Suprapubic skin (tissue), 4 donors: ENCODE data around the gene CACNA1G. TPM values are rescaled to one million over a fixed set of nuclear protein-coding genes. Genes with fewer than 3 reads are reported as not detected.

ENCODE experiments used
- DNase-seq, 2 donors: peaks; one replicate each; pipeline ENCODE4 v3.0.0-alpha.2; 2019; ENCODE audit warnings: low spot score in 2 of 2
- H3K27ac ChIP-seq: fragments of 200-600 bp; sonication (generic); one replicate; pipeline ENCODE4 v1.5.1; 2019
- H3K27me3 ChIP-seq: fragments of 200-600 bp; sonication (generic); one replicate; pipeline ENCODE4 v1.5.1; 2019
- H3K36me3 ChIP-seq: fragments of 200-600 bp; sonication (generic); one replicate; pipeline ENCODE4 v1.5.1; 2019
- H3K4me1 ChIP-seq: fragments of 200-600 bp; sonication (generic); one replicate; pipeline ENCODE4 v1.5.1; 2019
- H3K4me3 ChIP-seq: fragments of 200-600 bp; sonication (generic); one replicate; pipeline ENCODE4 v1.5.1; 2019; ENCODE audit warnings: mild to moderate bottlenecking
- H3K9me3 ChIP-seq: fragments of 200-600 bp; sonication (generic); one replicate; pipeline ENCODE4 v1.5.1; 2019
- EP300 ChIP-seq: sonication (generic); formaldehyde crosslinking; IDR thresholded peaks from one replicate; pipeline ENCODE4 v1.6.1; 2017; ENCODE audit warnings: antibody characterized with exemption
- POLR2A ChIP-seq, 2 donors: fragments of 450-650 bp; IDR thresholded peaks; one replicate each; pipeline ENCODE4 v1.6.1; 2017; ENCODE audit warnings: antibody characterized with exemption in 2 of 2, mild to moderate bottlenecking in 2 of 2, moderate library complexity in 2 of 2
- POLR2AphosphoS5 ChIP-seq, 3 donors: sonication (generic); formaldehyde crosslinking; IDR thresholded peaks; one replicate each; pipeline ENCODE4 v1.6.1; 2017; ENCODE audit warnings: antibody characterized with exemption in 3 of 3
- WGBS: methylation state at CpG from one replicate; pipeline ENCODE4 v1.1.5; 2018; 5-methylcytosine and 5-hydroxymethylcytosine counted together
- total RNA-seq, 4 donors: library from RNA; depleted of rRNA; stranded (reverse); fragments of >200 nt; gene quantifications; one replicate each; pipeline ENCODE4 v1.1.0, GENCODE V29; 2016
- TF ChIP-seq, protein P1 (sequence below), 2 donors: fragments of 200-600 bp in 1 of 2; fragments of 450-650 bp in 1 of 2; sonication (generic) in 1 of 2; IDR thresholded peaks; one replicate each; pipeline ENCODE4 v1.5.1; 2016 to 2019; ENCODE audit warnings: antibody characterized with exemption in 2 of 2, mild to moderate bottlenecking in 1 of 2, moderate library complexity in 1 of 2

CACNA1G gene
- total RNA-seq, 4 donors from 2014 or later: 1.1 to 9.9 (median 2.7) TPM

DNA sequence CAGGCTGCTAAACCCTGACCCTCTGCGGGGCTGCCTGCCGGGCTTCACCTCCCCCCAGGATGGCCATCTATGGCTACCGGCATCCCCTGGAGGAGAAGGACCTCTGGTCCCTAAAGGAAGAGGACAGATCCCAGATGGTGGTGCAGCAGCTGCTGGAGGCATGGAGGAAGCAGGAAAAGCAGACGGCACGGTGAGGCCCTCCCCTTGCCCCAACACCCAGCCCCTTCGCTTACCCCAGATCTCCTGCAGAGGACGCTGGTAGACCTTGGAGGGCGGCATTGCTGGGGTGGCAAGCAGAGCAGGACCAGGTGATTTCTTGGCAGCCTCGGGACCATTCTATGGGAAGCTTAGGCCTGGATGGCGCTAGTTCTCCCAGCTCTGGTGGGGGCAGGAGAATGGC is 98.7 kb downstream of the CACNA1G start:
- 90% methylated on average over 8 of the region's 10 CpGs for WGBS
- Histone ChIP-seq H3K4me3 (no peak overlapping the region), H3K36me3 (no peaks in the 10 kb centered on the region), H3K4me1 (peaks cover 40% of the 10 kb centered on the region), H3K27ac (no peak overlapping the region), H3K27me3 (no peaks in the 10 kb centered on the region), H3K9me3 (no peaks in the 10 kb centered on the region)
- TF ChIP-seq EP300 (no peak), POLR2A (IDR thresholded peaks at IDR 0.05) (no peak), POLR2AphosphoS5 (IDR thresholded peaks at IDR 0.05) (no peak)
- TF ChIP-seq, protein P1, sequence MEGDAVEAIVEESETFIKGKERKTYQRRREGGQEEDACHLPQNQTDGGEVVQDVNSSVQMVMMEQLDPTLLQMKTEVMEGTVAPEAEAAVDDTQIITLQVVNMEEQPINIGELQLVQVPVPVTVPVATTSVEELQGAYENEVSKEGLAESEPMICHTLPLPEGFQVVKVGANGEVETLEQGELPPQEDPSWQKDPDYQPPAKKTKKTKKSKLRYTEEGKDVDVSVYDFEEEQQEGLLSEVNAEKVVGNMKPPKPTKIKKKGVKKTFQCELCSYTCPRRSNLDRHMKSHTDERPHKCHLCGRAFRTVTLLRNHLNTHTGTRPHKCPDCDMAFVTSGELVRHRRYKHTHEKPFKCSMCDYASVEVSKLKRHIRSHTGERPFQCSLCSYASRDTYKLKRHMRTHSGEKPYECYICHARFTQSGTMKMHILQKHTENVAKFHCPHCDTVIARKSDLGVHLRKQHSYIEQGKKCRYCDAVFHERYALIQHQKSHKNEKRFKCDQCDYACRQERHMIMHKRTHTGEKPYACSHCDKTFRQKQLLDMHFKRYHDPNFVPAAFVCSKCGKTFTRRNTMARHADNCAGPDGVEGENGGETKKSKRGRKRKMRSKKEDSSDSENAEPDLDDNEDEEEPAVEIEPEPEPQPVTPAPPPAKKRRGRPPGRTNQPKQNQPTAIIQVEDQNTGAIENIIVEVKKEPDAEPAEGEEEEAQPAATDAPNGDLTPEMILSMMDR (IDR thresholded peaks at IDR 0.05): no peak
- no peak for DNase-seq

DNA sequence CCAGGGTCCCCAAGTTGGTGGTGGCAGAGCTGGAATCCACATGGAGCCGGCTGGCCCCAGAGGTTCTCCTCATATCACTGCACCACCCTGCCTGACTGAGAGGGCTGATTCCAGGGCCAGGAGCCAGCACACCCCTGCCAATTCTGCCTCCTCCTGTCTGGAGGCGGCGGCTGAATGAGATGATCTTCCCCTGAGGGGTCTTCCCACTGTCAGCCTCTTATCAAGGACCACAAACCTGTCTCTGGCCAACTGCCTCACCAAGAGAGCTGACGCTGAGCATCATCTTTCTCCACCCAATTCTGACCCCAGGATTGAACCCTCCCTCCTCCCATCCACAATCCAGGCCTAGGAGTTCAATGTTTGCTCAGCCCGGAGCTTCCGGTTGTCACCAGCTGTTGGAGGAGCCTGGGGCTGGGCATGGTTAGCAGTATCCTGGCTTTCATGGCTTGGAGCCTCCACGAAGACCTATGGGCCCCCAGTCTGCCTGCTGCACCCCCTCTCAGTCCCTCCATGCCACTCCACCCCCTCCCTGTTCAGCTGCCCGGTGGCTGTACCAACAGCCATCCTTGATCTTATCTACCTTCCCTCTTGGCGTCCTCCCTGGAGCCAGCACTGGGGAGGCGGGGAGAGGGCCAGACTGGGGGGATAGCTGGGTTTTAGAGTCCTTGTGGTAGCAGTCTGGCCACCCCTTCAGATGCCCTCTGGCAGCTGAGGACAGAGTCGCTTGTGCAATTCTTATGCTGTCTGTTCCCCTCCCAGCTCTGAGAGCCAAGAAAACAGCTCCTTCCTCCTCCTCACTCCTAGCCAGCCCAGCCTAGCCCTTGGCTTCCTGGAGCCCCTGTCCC is 99.7 kb downstream of the CACNA1G start:
- Histone ChIP-seq H3K36me3 (no peaks in the 10 kb centered on the region), H3K27me3 (no peaks in the 10 kb centered on the region), H3K4me3 (no peak overlapping the region), H3K9me3 (no peaks in the 10 kb centered on the region), H3K27ac (no peak overlapping the region), H3K4me1 (peaks cover 40% of the 10 kb centered on the region)
- WGBS: 32% methylated on average over 9 of the region's 11 CpGs
- no peak for DNase-seq
- TF ChIP-seq POLR2AphosphoS5 (IDR thresholded peaks at IDR 0.05): no peak
- TF ChIP-seq, protein P1 (IDR thresholded peaks at IDR 0.05): no peak
- TF ChIP-seq EP300: no peak

DNA sequence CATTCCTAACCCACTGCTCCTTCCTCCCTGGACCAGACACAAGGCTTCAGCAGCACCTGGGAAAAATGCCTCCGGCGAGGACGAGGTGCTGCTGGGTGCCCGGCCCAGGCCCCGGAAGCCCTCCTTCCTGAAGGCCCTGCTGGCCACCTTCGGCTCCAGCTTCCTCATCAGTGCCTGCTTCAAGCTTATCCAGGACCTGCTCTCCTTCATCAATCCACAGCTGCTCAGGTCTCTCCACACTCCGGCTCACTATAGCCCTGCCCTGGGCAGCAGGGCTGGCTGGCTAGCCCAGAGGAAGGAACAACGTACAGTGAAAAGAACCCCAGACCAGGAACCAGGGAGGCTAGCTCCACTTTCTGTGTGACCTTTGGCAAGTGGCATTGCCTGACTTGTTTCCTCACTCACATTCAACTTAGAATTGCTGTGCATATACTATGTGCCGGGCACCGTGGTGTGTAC is 100.4 kb downstream of the CACNA1G start:
- TF ChIP-seq EP300: no peak
- TF ChIP-seq, protein P1 (IDR thresholded peaks at IDR 0.05): no peak
- TF ChIP-seq POLR2AphosphoS5 (IDR thresholded peaks at IDR 0.05): no peak
- no peak for TF ChIP-seq POLR2A (IDR thresholded peaks at IDR 0.05)
- DNase-seq: no peak
- Histone ChIP-seq H3K4me3 (no peak overlapping the region), H3K27ac (no peak overlapping the region), H3K9me3 (no peaks in the 10 kb centered on the region), H3K27me3 (no peaks in the 10 kb centered on the region), H3K36me3 (no peaks in the 10 kb centered on the region), H3K4me1 (peaks cover 40% of the 10 kb centered on the region)
- WGBS: 91% methylated on average over 5 of the region's 10 CpGs

GRCh38 chr17:50661348-50661747 is 100.8 kb downstream of the CACNA1G start:
- H3K4me1 ChIP-seq: peaks cover 40% of the 10 kb centered on the region
- no peaks in the 10 kb centered on the region for H3K36me3 ChIP-seq
- TF ChIP-seq, protein P1 (IDR thresholded peaks at IDR 0.05): no peak
- TF ChIP-seq POLR2AphosphoS5 (IDR thresholded peaks at IDR 0.05) (no peak), POLR2A (IDR thresholded peaks at IDR 0.05) (no peak), EP300 (no peak)
- no peak for DNase-seq
- H3K27me3 ChIP-seq: no peaks in the 10 kb centered on the region
- no peaks in the 10 kb centered on the region for H3K9me3 ChIP-seq
- peak overlapping the region; percentile 1 for H3K27ac ChIP-seq
- no peak overlapping the region for H3K4me3 ChIP-seq
- WGBS: 60% methylated on average over 5 of the region's 5 CpGs

GRCh38 chr17:50661795-50662391 is 101.4 kb downstream of the CACNA1G start:
- Histone ChIP-seq H3K27me3 (no peaks in the 10 kb centered on the region), H3K4me3 (no peak overlapping the region), H3K4me1 (peaks cover 40% of the 10 kb centered on the region), H3K36me3 (no peaks in the 10 kb centered on the region), H3K9me3 (no peaks in the 10 kb centered on the region), H3K27ac (peak overlapping the region; percentile 1)
- WGBS: 28% methylated on average over 9 of the region's 9 CpGs
- TF ChIP-seq POLR2AphosphoS5 (IDR thresholded peaks at IDR 0.05) (peak in 1 of 3 donors; percentile 20), EP300 (no peak), POLR2A (IDR thresholded peaks at IDR 0.05) (no peak)
- TF ChIP-seq, protein P1 (IDR thresholded peaks at IDR 0.05): no peak
- no peak for DNase-seq
